GM10248 (cell line): ENCODE results near the gene HIPK4.
A peak's percentile ranks its signal among the peaks of the same experiment; 100 is the strongest.

Experiments used
- CTCF ChIA-PET: fragments of 300-600 bp; sonication (Branson Sonifier 250); formaldehyde crosslinking; extraction: SDS; loops from one replicate; lab custom pipeline; 2021; ENCODE audit warnings: antibody characterized with exemption; lab: Yijun Ruan, JAX
- POLR2A ChIA-PET: fragments of 350-650 bp; sonication (Branson Sonifier 250); formaldehyde crosslinking; extraction: SDS; loops from one replicate; lab custom pipeline; 2020; ENCODE audit warnings: antibody characterized with exemption; lab: Yijun Ruan, JAX
- DNase-seq: peaks from one replicate; pipeline ENCODE4 v3.0.0; 2012; ENCODE audit errors: extremely low spot score
- TF ChIP-seq, protein P1 (sequence below): IDR thresholded peaks from 2 replicates; pipeline ENCODE4 v1.5.1; 2012; ENCODE audit warnings: mild to moderate bottlenecking, low read depth; ENCODE audit errors: extremely low read depth, missing control alignments, control extremely low read depth

The HIPK4 gene

DNA sequence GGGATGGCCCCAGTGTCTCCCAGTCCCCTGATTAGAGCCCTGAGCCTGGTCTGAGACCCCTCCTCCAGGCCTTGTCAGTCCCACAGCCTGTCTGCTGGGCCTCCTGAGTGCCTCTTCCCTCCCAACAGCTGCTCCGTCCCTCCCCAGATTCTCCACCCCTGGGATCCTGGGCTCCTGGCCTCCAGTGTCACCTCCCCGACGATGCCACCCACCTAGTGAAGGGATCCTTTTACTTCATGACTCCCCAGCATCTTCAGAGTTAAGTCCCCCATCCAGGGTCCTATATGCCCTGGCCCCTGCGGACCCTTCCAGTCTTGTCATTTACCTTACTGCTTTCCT, 27.6 kb upstream of the HIPK4 start:
- TF ChIP-seq, protein P1, sequence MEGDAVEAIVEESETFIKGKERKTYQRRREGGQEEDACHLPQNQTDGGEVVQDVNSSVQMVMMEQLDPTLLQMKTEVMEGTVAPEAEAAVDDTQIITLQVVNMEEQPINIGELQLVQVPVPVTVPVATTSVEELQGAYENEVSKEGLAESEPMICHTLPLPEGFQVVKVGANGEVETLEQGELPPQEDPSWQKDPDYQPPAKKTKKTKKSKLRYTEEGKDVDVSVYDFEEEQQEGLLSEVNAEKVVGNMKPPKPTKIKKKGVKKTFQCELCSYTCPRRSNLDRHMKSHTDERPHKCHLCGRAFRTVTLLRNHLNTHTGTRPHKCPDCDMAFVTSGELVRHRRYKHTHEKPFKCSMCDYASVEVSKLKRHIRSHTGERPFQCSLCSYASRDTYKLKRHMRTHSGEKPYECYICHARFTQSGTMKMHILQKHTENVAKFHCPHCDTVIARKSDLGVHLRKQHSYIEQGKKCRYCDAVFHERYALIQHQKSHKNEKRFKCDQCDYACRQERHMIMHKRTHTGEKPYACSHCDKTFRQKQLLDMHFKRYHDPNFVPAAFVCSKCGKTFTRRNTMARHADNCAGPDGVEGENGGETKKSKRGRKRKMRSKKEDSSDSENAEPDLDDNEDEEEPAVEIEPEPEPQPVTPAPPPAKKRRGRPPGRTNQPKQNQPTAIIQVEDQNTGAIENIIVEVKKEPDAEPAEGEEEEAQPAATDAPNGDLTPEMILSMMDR = no peak
- ChIA-PET CTCF (interaction anchor here (0.6 to 2.0 kb wide), 5 partner anchors 10 to 47 kb away, joined by 3 to 10 read pairs (median 3); partner anchors contain the start of gene BLVRB), POLR2A (interaction anchor here (0.8 to 1.2 kb wide), 2 partner anchors 9 to 11 kb away, joined by 4 to 5 read pairs; partner anchors contain the start of gene SERTAD1)
- peak; percentile 20 for DNase-seq

- TF ChIP-seq, protein P1 = no peak
Observed at GRCh38 chr19:40416918-40417642, 27.1 kb upstream of the HIPK4 start.

GRCh38 chr19:40415768-40416167, 25.8 kb upstream of the HIPK4 start:
- ChIA-PET POLR2A (no interaction called here), CTCF (interaction anchor here (1.1 to 2.8 kb wide), 4 partner anchors 9 to 187 kb away, joined by 3 to 11 read pairs (median 4); partner anchors contain the start of gene SERTAD1)
- DNase-seq = no peak
- TF ChIP-seq, protein P1 = no peak

More at GRCh38 chr19:40416918-40417642, 27.1 kb upstream of the HIPK4 start:
- CTCF ChIA-PET = interaction anchor here (0.6 to 2.0 kb wide), 5 partner anchors 7 to 48 kb away, joined by 3 to 10 read pairs (median 3); partner anchors contain the start of gene BLVRB
- POLR2A ChIA-PET = interaction anchor here (0.8 to 1.2 kb wide), 2 partner anchors 9 to 11 kb away, joined by 4 to 5 read pairs; partner anchors contain the start of gene SERTAD1
- DNase-seq = peak; percentile 33

- TF ChIP-seq, protein P1 = no peak
- DNase-seq = no peak
- ChIA-PET CTCF (interaction anchor here (0.9 to 2.8 kb wide), 5 partner anchors 10 to 188 kb away, joined by 3 to 11 read pairs (median 4); partner anchors contain the start of gene SERTAD1), POLR2A (no interaction called here)
Observed at GRCh38 chr19:40414542-40415535, 24.9 kb upstream of the HIPK4 start.

- TF ChIP-seq, protein P1 = no peak
- peak; percentile 14 for DNase-seq
- POLR2A ChIA-PET = interaction anchor here (0.8 kb wide), 1 partner anchor 7 kb away, joined by 3 read pairs; no protein-coding TSS in a partner anchor
- CTCF ChIA-PET = interaction anchor here (1.4 to 2.9 kb wide), 4 partner anchors 9 to 51 kb away, joined by 3 to 12 read pairs (median 7); partner anchors contain the start of gene SERTAD1
Observed at GRCh38 chr19:40413291-40413845, 23.4 kb upstream of the HIPK4 start, which contains the start of gene PRX. Gene PRX, minus strand, starts transcription at chr19:40413378. Its CDS starts 5,446 bp downstream, at chr19:40407932.
